HG03060 (cell line): Measurements from ENCODE around the gene HHAT.
A peak's percentile ranks its signal among the peaks of the same experiment; 100 is the strongest.
"Not testable (repeated sequence)": the region's sequence is repeated elsewhere in the genome, so short reads cannot be mapped to it uniquely, and the experiment has no call there.

Experiments used
- ATAC-seq: cut with Tn5 transposase; IDR thresholded peaks from one replicate; pipeline ENCODE4 v1.9.1; 2021; ENCODE audit warnings: low read depth, moderate number of reproducible peaks; ENCODE audit not compliant: unreplicated experiment

Gene HHAT

GRCh38 chr1:210354305-210354704 is 25.6 kb downstream of the HHAT start:
- ATAC-seq = not testable (repeated sequence)

DNA sequence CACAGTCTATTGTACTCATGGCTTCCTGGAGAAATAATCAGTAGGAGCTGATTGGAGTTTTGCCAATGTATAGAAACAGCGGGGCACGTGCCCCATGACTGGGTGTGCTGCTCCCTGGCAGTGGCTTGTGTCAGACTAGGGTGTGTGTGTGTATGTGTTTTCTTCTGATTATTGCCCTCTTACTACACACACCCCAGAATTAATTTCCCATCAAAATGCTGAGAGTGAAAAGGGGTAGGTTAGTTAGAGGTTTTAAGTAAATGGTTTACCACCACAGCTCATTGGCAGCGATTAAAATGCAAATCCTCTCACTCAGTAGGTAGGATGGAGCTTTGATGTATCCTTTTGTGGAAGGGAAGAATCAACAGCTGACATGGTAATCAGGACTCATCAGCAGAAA is 29.9 kb downstream of the HHAT start:
- no peak for ATAC-seq

GRCh38 chr1:210359255-210359654 is 30.6 kb downstream of the HHAT start:
- ATAC-seq = no peak

- no peak for ATAC-seq
These were observed 32.3 kb downstream of the HHAT start for GRCh38 chr1:210360852-210361477.

- ATAC-seq = no peak
These were observed 33.0 kb downstream of the HHAT start for GRCh38 chr1:210361665-210362064.

GRCh38 chr1:210362526-210362925 is 33.8 kb downstream of the HHAT start:
- no peak for ATAC-seq

DNA sequence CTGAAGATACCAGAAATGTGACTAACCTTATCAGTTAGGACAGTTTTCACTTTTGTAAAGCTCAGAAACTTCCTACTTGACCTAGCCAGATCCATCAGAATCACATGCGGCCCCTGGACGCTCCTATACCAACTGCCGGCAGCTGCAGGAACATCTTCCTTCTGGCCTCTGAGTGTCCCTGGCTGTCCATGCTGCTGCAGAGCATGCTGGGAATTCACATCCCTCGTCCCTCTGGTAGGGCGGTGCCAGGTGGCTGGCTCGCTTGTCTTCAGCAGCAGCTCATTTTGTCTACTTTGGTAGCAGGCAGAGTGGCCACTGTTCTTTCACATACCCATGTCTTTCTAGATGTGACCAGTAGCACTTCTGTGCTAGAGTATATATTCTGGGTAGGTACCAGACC is 34.4 kb downstream of the HHAT start:
- no peak for ATAC-seq

- no peak for ATAC-seq
These were observed 35.8 kb downstream of the HHAT start for GRCh38 chr1:210364479-210364878.

- ATAC-seq = no peak
These were observed 38.1 kb downstream of the HHAT start for GRCh38 chr1:210366767-210367166.

- ATAC-seq = no peak
These were observed 38.9 kb downstream of the HHAT start for GRCh38 chr1:210367566-210367965.

- ATAC-seq = no peak
These were observed 40.7 kb downstream of the HHAT start for GRCh38 chr1:210369425-210369824.

DNA sequence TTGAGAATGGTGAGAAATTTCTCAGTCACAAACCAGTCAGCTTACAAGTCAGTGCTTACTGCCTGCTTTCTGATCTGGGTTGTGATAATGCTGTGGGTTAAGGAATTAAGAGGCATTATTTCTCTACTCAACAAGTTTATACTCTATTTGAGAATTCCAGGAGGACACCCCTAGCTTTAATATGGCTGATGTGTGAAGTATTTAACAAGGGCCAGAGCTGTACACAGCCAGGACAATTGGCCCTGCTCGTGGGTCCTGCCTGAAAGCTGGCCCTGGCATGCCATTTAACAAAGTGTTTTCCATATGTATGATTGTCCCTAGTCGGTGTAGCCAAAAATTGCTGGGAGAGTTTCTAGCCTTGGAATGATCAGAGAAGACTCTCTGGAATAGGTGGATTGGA is 43.2 kb downstream of the HHAT start:
- no peak for ATAC-seq

DNA sequence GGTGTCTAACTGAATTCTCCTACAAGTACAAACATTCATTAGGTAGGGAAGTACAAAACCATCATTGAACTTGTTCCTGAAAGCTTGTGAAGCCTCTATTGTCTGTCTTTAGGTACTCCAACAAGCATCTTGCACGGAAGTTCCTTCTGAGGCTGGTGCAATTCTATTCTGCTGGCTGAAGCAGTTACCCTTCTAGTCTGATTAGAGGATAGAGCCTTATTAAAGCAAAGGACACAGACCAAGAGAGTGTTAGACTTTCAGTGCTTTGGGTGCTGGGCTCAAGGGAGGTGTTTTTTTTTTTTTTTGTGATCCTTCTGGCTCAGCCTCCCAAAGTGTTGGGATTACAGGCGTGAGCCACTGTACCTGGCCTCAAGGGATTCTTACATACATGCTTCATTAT is 43.8 kb downstream of the HHAT start:
- ATAC-seq = no peak

DNA sequence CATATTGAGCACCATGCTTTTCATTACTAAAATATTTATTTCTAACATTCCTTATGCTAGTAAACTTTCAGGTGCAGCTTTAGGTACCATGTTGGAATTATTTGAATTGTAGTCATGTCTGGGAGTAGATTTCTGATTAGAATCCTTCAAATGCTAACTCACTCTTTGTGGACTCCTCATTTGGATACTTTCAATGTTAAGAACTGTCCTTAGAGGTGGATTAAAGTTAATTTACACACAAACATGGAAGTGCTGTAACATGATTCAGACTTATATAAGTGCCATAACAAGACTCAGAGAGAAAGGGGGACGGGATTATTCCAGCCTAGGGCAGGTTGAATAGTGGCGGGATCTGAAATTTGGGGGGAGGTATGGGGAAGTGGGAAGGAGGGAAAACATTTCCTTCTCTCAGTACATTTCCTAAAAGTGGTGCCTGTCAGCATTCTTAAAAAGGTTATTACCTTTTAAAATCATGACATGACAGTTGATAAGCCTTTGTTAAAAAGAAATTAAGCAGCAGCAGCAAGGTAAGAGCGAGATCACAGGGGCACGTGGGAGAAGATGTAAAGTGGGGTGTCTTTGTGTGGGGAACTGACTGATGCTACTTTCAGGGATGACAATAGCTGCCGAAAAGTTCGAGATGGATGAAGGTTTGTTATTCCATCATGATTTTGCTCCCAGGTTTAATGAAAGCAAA is 44.4 kb downstream of the HHAT start:
- ATAC-seq = no peak

DNA sequence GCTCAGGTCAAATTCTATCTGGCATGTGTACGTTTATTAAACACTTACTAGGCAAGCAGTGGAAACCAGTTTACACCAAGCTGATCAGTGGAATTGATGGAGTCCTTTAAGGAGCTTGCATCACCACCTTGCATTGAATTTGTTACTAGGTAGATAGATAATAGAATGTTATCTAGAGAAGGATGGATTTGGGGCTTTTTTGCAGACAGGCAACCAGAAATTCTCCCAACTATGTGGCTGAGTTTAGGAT is 44.9 kb downstream of the HHAT start:
- no peak for ATAC-seq

- ATAC-seq = peak; percentile 84
These were observed 45.3 kb downstream of the HHAT start for GRCh38 chr1:210373878-210374599.

- no peak for ATAC-seq
These were observed 45.9 kb downstream of the HHAT start for GRCh38 chr1:210374600-210374953.

DNA sequence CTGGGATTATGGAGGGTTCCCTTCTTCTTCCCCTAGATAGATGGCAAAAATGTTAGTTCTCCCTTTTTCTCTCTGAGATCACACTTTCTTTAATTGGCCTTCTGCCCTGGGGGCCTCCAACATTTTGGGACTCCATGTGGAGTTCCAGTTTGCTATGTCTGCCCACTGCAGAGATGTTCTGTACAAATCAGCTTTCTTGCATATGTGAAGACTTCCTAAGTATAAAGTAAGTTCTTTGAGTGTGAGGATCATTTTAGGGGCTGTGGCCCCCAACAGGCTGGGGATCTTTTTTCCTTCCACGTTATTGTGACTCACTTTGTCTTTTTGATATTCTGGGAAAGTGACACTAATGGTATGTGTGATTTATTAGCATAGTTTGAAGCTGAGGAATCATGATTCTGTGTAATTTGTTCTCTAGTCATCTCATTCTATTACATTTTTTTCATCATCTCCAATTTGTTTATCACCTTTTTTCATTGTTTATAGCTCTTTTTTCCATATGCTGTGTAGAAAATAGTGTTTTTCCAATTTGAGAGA is 48.2 kb downstream of the HHAT start:
- ATAC-seq = no peak

DNA sequence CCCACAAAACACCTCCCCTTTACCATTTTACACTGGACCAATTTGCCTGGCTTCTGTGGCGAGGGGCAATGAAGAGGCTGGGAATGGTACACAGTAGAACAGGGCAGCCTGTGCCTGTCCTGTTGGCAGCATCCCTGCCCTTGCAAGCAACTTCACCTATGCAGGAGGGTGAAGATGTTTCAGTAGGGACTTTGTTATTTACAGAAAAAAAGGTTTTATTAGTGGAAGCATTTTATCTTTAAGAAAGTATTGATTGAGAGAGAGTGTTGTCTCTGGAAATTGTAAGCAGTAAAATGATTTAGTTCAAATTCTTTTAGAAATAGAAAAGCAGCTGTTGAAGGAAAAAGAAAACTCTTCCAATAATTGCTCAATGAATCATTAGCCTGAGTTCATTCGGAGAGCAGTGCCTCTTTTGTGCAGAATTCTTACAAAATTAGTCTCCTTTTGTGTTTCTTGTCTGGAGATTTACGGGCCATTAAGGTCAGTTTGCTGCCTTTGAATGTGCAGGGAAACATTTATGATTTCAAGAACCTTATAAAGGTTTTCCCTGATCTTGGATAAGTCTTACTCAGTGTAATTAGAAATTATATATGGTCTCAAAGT is 49.1 kb downstream of the HHAT start:
- ATAC-seq = no peak

GRCh38 chr1:210378736-210379135 is 50.0 kb downstream of the HHAT start:
- no peak for ATAC-seq

DNA sequence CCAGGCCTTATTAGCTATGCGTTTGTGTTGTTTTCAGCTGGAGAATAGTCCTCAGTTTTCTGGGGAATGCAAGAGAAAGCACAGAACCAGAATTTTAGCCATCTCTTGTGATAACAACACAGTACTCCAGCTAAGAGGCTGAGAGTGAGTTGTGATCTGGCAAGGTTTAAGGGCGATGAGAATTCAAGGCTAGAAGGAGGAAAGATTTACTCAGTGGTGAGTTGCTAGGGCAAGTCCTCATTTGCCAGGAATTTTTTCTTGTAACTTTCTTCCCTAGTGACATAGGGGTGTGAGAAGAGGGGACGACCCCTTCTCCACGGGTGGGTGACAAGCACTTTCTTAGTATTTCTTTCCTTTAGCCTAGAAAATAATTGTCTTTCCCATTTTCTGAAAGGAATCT is 53.2 kb downstream of the HHAT start:
- no peak for ATAC-seq

DNA sequence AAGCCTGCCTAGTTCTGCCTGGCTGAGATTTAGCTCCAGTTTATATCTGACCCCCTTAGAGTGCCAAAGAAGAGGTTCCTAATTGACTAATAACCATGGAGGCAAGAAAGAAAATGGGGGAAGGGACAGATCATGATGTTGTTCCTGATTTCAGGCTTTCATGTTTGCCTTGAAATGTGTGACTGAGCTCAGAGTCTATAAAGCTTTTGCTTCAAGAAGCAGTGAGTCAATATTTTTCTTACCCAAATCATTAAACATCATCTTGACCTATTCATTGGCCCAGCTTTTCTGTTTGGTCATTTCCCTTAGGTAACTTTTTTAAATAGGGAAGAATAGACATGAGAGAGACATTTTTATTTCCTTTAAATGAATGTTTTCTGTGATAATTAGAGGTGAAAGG is 55.9 kb downstream of the HHAT start:
- no peak for ATAC-seq
